Measurements from ENCODE around the gene HCN3. TPM values are rescaled to one million over a fixed set of nuclear protein-coding genes. Genes with fewer than 3 reads are reported as not detected.
"Not testable (repeated sequence)": the region's sequence is repeated elsewhere in the genome, so short reads cannot be mapped to it uniquely, and the experiment has no call there.

Gene HCN3
- total RNA-seq, 4 donors from 2014 or later, result 7.4 to 25.5 (median 19.5) TPM

DNA sequence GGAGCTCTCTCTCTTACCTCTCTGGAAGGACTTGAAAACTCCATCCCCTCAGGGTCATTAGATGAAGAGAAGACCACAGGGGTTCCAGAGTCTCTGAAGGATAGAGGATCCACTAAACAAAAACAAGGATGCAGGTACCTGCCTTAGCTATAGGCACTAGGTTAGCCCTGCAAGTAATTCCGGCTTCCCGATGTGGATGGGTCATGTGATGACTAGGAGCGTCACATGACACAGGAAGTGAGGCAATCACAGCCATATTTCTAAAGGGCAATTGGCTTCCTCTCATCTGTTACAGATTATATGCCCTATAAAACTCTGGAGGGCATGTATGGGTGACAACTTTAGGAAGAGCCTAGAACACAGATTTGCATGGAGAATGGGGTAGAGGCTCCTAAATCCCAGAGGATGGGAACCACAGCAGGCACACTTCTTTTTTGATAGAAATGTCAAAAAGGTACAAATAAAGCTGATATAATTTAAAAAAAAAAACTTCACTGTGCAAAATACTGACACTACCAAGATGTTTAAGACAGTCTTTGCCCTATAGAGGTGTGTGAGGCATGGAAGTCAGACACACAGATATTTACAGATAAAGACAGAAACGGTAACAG, 36.1 kb upstream of the HCN3 start:
- TF ChIP-seq, protein P1, sequence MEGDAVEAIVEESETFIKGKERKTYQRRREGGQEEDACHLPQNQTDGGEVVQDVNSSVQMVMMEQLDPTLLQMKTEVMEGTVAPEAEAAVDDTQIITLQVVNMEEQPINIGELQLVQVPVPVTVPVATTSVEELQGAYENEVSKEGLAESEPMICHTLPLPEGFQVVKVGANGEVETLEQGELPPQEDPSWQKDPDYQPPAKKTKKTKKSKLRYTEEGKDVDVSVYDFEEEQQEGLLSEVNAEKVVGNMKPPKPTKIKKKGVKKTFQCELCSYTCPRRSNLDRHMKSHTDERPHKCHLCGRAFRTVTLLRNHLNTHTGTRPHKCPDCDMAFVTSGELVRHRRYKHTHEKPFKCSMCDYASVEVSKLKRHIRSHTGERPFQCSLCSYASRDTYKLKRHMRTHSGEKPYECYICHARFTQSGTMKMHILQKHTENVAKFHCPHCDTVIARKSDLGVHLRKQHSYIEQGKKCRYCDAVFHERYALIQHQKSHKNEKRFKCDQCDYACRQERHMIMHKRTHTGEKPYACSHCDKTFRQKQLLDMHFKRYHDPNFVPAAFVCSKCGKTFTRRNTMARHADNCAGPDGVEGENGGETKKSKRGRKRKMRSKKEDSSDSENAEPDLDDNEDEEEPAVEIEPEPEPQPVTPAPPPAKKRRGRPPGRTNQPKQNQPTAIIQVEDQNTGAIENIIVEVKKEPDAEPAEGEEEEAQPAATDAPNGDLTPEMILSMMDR (IDR thresholded peaks at IDR 0.05), result no peak
- no peak for TF ChIP-seq POLR2A (IDR thresholded peaks at IDR 0.05)
- Histone ChIP-seq H3K4me3 (peak overlapping the region; percentile 25 to 53 (median 44)), H3K4me1 (peaks cover 0 to 27% (median 6%) of the 10 kb centered on the region in 4 donors), H3K27me3 (no peaks in the 10 kb centered on the region), H3K9me3 (no peaks in the 10 kb centered on the region), H3K27ac (peak overlapping the region in 2 of 4 donors; percentile 34 to 58), H3K36me3 (peaks cover 0 to 29% (median 0%) of the 10 kb centered on the region in 3 donors)
- DNase-seq, result peak in 2 of 3 donors; percentile 76 to 92

DNA sequence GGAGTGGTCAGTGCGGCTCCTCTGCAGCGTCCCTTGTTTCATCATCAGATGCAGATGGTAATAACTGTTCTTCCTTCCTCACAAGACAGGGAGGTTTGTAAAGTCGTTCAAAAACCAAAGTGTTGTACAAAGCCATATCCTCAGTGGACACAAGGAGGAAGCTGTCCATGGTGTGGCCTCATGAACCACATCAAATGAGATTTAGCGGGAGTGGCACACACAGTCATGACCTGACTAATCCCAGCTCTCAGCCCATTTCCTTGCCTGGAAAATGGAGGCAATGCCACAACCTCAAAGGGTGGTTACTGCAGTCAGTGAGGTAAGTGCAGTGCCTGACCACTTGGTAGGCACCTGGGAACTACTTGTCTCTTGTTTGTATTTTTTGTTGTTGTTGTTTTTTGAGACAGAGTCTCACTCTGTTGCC, 35.4 kb upstream of the HCN3 start:
- no peaks in the 10 kb centered on the region for H3K9me3 ChIP-seq
- peaks cover 0 to 23% (median 0%) of the 10 kb centered on the region in 3 donors for H3K36me3 ChIP-seq
- TF ChIP-seq POLR2A (IDR thresholded peaks at IDR 0.05), result no peak
- TF ChIP-seq, protein P1 (IDR thresholded peaks at IDR 0.05), result no peak
- no peaks in the 10 kb centered on the region for H3K27me3 ChIP-seq
- no peak overlapping the region for H3K4me3 ChIP-seq
- H3K4me1 ChIP-seq, result peaks cover 0 to 27% (median 6%) of the 10 kb centered on the region in 4 donors
- no peak for DNase-seq
- peak overlapping the region in 1 of 4 donors; percentile 34 for H3K27ac ChIP-seq

DNA sequence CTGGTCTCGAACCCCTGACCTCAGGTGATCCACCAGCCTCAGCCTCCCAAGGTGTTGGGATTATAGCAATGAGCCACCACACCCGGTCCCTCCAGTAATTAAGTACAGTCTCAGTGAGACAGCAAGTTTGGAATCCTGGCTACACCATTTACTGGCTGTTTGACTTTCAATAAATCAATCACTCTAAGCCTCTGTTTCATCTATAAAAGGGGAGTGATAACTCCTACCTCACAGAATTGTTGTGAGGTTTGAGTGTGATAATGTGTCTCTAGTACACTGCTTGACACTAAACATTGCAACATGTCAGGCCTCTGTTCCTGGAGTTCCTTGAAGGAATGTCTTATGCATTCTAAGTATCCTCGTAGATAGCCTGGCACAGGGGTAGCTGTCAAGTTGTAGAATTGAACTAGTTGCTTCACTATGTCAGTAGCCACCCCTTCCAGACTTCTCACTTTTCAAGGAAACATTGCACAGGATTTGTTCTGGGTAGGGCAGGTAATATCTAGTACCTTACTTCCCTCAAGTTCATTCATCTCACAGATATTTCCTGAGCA, 34.4 kb upstream of the HCN3 start:
- TF ChIP-seq, protein P1 (IDR thresholded peaks at IDR 0.05), result no peak
- TF ChIP-seq POLR2A (IDR thresholded peaks at IDR 0.05), result no peak
- DNase-seq, result no peak
- H3K27ac ChIP-seq, result peak overlapping the region in 3 of 4 donors; percentile 9 to 95 (median 90)
- H3K27me3 ChIP-seq, result no peaks in the 10 kb centered on the region
- peak overlapping the region in 1 of 4 donors; percentile 67 for H3K4me3 ChIP-seq
- H3K4me1 ChIP-seq, result peaks cover 0 to 27% (median 6%) of the 10 kb centered on the region in 4 donors
- H3K9me3 ChIP-seq, result no peaks in the 10 kb centered on the region
- H3K36me3 ChIP-seq, result peaks cover 0 to 16% (median 0%) of the 10 kb centered on the region in 3 donors

DNA sequence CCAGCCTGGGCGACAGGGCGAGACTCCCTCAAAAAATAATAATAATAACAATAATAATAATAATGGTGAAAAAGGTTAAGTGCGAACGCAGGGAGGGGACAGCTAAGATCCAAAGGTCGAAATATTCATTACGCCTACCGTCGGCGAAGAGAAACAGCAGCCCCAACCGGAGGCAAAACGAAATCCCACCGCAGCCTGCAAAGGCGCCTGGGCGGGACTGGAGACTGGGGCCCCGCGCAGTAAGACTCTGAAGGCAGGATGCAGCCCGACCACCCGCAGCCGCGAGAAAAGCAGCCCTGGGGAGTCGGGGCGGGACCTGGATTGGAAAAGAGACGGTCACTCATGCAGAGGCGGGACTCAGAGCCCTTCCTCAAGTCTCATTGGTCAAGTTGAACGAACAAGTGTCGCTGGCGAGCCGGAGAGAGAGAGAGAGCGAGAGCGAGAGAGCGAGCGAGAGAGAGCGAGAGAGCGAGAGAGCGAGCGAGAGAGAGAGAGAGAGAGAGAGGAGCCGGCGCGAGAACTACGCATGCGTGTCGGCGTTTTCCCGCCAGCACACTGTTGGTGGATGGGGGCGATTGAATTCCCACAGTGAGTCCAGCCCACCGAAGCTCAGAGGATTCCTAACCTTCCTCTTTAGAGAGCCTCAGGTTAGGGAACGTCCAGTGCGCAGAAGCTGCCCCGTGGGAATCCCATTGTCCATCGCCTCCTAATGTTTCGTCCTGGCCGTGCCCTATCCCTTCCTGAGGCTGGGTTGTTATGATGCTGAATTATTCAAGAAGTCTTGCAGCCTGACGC, 32.7 kb upstream of the HCN3 start:
- no peaks in the 10 kb centered on the region for H3K9me3 ChIP-seq
- peaks cover 0 to 9% (median 0%) of the 10 kb centered on the region in 3 donors for H3K36me3 ChIP-seq
- H3K4me3 ChIP-seq, result peak overlapping the region; percentile 48 to 70 (median 61)
- no peaks in the 10 kb centered on the region for H3K27me3 ChIP-seq
- peak overlapping the region; percentile 80 to 95 (median 86) for H3K27ac ChIP-seq
- peak; percentile 93 to 99 (median 98) for DNase-seq
- H3K4me1 ChIP-seq, result peaks cover 0 to 27% (median 6%) of the 10 kb centered on the region in 4 donors
- TF ChIP-seq, protein P1 (IDR thresholded peaks at IDR 0.05), result peak in 5 of 6 experiments; percentile 36 to 98 (median 95)
- TF ChIP-seq POLR2A (IDR thresholded peaks at IDR 0.05), result peak; percentile 81 to 87

DNA sequence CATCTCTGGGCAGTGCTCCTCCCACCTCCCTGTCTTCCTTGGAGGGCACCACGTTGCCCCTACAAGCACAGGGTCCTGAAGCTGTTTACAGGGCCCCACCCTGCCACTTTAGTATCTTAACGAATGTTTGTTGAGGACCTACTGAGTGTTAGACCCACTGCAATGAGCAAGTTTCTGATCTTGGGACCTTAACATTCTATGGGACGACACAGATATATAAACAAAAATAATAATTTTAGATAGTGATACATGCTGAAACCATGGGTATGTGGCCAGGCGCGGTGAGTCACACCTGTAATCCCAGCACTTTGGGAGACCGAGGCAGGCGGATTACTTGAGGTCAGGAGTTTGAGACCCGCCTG, 32.1 kb upstream of the HCN3 start:
- H3K27me3 ChIP-seq, result no peaks in the 10 kb centered on the region
- H3K9me3 ChIP-seq, result no peaks in the 10 kb centered on the region
- peaks cover 0 to 26% (median 7%) of the 10 kb centered on the region in 4 donors for H3K4me1 ChIP-seq
- no peak for DNase-seq
- peak overlapping the region; percentile 80 to 95 (median 86) for H3K27ac ChIP-seq
- H3K4me3 ChIP-seq, result peak overlapping the region; percentile 48 to 70 (median 61)
- no peak for TF ChIP-seq POLR2A (IDR thresholded peaks at IDR 0.05)
- TF ChIP-seq, protein P1 (IDR thresholded peaks at IDR 0.05), result no peak
- H3K36me3 ChIP-seq, result peaks cover 0 to 8% (median 0%) of the 10 kb centered on the region in 3 donors

DNA sequence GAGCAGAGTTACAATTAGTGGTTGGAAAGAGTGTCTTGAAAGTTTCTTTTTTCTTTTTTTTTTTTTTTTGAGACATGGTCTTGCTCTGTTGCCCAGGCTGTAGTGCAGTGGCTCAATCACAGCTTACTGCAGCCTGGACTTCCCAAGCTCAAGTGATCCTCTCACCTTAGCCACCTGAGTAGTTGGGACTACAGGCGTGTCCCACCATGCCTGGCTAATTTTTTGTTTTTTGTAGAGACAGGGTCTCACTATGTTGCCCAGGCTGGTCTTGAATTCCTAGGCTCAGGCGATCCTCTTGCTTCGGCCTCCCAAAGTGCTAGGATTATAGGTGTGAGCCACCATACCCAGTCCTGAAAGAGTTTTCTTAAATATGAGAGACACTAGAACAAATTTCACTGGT, 30.5 kb upstream of the HCN3 start:
- not testable (repeated sequence) for H3K9me3 ChIP-seq, H3K4me3 ChIP-seq, DNase-seq, H3K27ac ChIP-seq, H3K27me3 ChIP-seq, H3K36me3 ChIP-seq
- H3K4me1 ChIP-seq, result peaks cover 0 to 25% (median 10%) of the 10 kb centered on the region in 4 donors
